ENCODE measurements around the gene DCAF12.

DNA sequence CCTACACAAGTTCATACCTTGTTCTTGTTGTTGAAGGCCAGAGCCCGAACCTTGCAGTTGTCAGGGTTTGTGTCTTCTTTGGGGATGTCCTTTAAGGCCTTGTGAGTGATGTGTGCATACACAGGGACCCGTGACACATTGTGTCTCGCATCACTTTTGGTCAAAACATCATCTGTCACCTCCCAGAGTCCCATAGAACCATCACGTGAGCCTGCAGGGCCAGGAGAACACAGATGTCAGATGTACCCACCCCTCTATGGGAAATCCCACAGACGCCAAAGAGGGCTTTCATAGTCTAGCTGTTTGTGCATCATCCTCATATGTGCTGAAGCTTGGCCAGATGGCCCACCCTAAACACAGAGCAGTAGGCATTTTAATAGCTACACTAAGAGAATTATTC lies 28.2 kb downstream of the DCAF12 start:
- TF ChIP-seq NR2C2 (CRISPR knock-in tag; IDR thresholded peaks at IDR 0.05; ENCODE audit: borderline replicate concordance) (no peak), PBX3 (CRISPR knock-in tag; IDR thresholded peaks at IDR 0.05; ENCODE audit: borderline replicate concordance) (no peak), SP1 (IDR thresholded peaks at IDR 0.05) (no peak), SP1 (CRISPR knock-in tag; IDR thresholded peaks at IDR 0.05) (no peak), EZH2 (conservative IDR thresholded peaks at IDR 0.05; ENCODE audit: low read depth, low read length) (no peak), RAD21 (CRISPR knock-in tag; IDR thresholded peaks at IDR 0.05) (no peak), CREM (IDR thresholded peaks at IDR 0.05) (no peak), CREM (CRISPR knock-in tag; IDR thresholded peaks at IDR 0.05) (no peak), SMC3 (IDR thresholded peaks at IDR 0.05; ENCODE audit: low read length) (no peak), SAFB2 (CRISPR knock-in tag; IDR thresholded peaks at IDR 0.05; ENCODE audit: borderline replicate concordance, low read depth) (no peak), ZNF280D (CRISPR knock-in tag; IDR thresholded peaks at IDR 0.05) (no peak), ZNF75D (CRISPR knock-in tag; IDR thresholded peaks at IDR 0.05; ENCODE audit: borderline replicate concordance) (no peak)
- TF ChIP-seq, protein P1, sequence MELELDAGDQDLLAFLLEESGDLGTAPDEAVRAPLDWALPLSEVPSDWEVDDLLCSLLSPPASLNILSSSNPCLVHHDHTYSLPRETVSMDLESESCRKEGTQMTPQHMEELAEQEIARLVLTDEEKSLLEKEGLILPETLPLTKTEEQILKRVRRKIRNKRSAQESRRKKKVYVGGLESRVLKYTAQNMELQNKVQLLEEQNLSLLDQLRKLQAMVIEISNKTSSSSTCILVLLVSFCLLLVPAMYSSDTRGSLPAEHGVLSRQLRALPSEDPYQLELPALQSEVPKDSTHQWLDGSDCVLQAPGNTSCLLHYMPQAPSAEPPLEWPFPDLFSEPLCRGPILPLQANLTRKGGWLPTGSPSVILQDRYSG (CRISPR knock-in tag; IDR thresholded peaks at IDR 0.05): no peak
